Mesenchymal stem cell (in vitro differentiated cells and primary cell): ENCODE measurements around the gene IRF2BPL. TPM values are rescaled to one million over a fixed set of nuclear protein-coding genes. Genes with fewer than 3 reads are reported as not detected.
A peak's percentile ranks its signal among the peaks of the same experiment; 100 is the strongest.

Experiments
- DNase-seq: peaks from one replicate; pipeline ENCODE4 v3.0.0-alpha.2; 2013
- H2AFZ ChIP-seq: one replicate; pipeline ENCODE4 v1.6.1; 2013; ENCODE audit warnings: low read depth, mild to moderate bottlenecking, control low read depth, inconsistent platforms, low read length, moderate library complexity
- H2AK5ac ChIP-seq: 2 replicates; pipeline ENCODE4 v1.6.1; 2013; ENCODE audit warnings: low read length, moderate library complexity, mild to moderate bottlenecking, inconsistent platforms; ENCODE audit not compliant: severe bottlenecking
- H2BK120ac ChIP-seq: one replicate; pipeline ENCODE4 v1.6.1; 2013; ENCODE audit warnings: low read depth, mild to moderate bottlenecking, inconsistent platforms, low read length, moderate library complexity
- H2BK12ac ChIP-seq, 2 experiments: one replicate each; pipeline ENCODE4 v1.6.1; 2013; ENCODE audit warnings: inconsistent platforms in 2 of 2, low read length in 2 of 2, mild to moderate bottlenecking in 2 of 2, moderate library complexity in 2 of 2, control low read depth in 1 of 2
- H2BK15ac ChIP-seq: one replicate; pipeline ENCODE4 v1.6.1; 2013; ENCODE audit warnings: mild to moderate bottlenecking, low read depth, inconsistent platforms; ENCODE audit not compliant: poor library complexity, severe bottlenecking
- H2BK5ac ChIP-seq: 2 replicates; pipeline ENCODE4 v1.6.1; 2013; ENCODE audit warnings: low read depth, mild to moderate bottlenecking, low read length, control low read depth, inconsistent platforms; ENCODE audit not compliant: poor library complexity, severe bottlenecking
- H3K14ac ChIP-seq, 2 experiments: one replicate each; pipeline ENCODE4 v1.6.1; 2013; ENCODE audit warnings: inconsistent platforms in 2 of 2, low read length in 2 of 2, control low read depth in 1 of 2, mild to moderate bottlenecking in 1 of 2, moderate library complexity in 1 of 2
- H3K18ac ChIP-seq, 2 experiments: one replicate each; pipeline ENCODE4 v1.6.1; 2013; ENCODE audit warnings: inconsistent platforms in 2 of 2, low read length in 2 of 2, control low read depth in 1 of 2, low read depth in 1 of 2, mild to moderate bottlenecking in 1 of 2
- H3K23ac ChIP-seq, 2 experiments: one replicate each; pipeline ENCODE4 v1.6.1; 2013; ENCODE audit warnings: inconsistent platforms in 2 of 2, low read length in 2 of 2, mild to moderate bottlenecking in 2 of 2, moderate library complexity in 2 of 2, control low read depth in 1 of 2
- H3K27ac ChIP-seq: 2 replicates; pipeline ENCODE4 v1.5.1; 2013; ENCODE audit warnings: mild to moderate bottlenecking, moderate library complexity, low read length, control low read depth, inconsistent platforms; ENCODE audit not compliant: poor library complexity, severe bottlenecking
- H3K27me3 ChIP-seq, 2 experiments: 2 replicates each; pipeline versions ENCODE4 v1.6.1 to v1.7.0; 2013; ENCODE audit warnings: low read length in 2 of 2, mild to moderate bottlenecking in 2 of 2, moderate library complexity in 2 of 2, control low read depth in 1 of 2, inconsistent platforms in 1 of 2; ENCODE audit not compliant: control insufficient read depth in 1 of 2, insufficient read depth in 1 of 2
- H3K36me3 ChIP-seq, 2 experiments: 2 replicates each; pipeline versions ENCODE4 v1.6.1 to v1.7.0; 2013; ENCODE audit warnings: low read length in 2 of 2, control low read depth in 1 of 2, inconsistent platforms in 1 of 2, low read depth in 1 of 2, mild to moderate bottlenecking in 1 of 2; ENCODE audit not compliant: insufficient read depth in 2 of 2, control insufficient read depth in 1 of 2
- H3K4ac ChIP-seq, 2 experiments: one replicate each; pipeline ENCODE4 v1.6.1; 2013; ENCODE audit warnings: inconsistent platforms in 2 of 2, low read length in 2 of 2, mild to moderate bottlenecking in 2 of 2, moderate library complexity in 2 of 2, control low read depth in 1 of 2, low read depth in 1 of 2
- H3K4me1 ChIP-seq: 2 replicates; pipeline ENCODE4 v1.6.1; 2013; ENCODE audit warnings: low read depth, low read length, control low read depth; ENCODE audit not compliant: control insufficient read depth, insufficient read depth
- H3K4me2 ChIP-seq: 2 replicates; pipeline ENCODE4 v1.6.1; 2013; ENCODE audit warnings: low read length, mild to moderate bottlenecking, inconsistent platforms; ENCODE audit not compliant: poor library complexity, severe bottlenecking
- H3K4me3 ChIP-seq, 2 experiments: 2 replicates each; pipeline versions ENCODE4 v1.5.1 to v1.7.0; 2013; ENCODE audit warnings: low read length in 2 of 2, mild to moderate bottlenecking in 2 of 2, control low read depth in 1 of 2, low read depth in 1 of 2; ENCODE audit not compliant: insufficient read depth in 1 of 2
- H3K79me1 ChIP-seq: replicated peaks from 2 replicates; pipeline ENCODE4 v1.6.1; 2013; ENCODE audit warnings: mild to moderate bottlenecking, control low read depth, low read length, inconsistent platforms; ENCODE audit not compliant: poor library complexity, severe bottlenecking
- H3K9ac ChIP-seq: 2 replicates; pipeline ENCODE4 v1.7.0; 2013; ENCODE audit warnings: mild to moderate bottlenecking, low read length, moderate library complexity
- H3K9me3 ChIP-seq: 2 replicates; pipeline ENCODE4 v1.7.0; 2013; ENCODE audit warnings: mild to moderate bottlenecking, low read length; ENCODE audit not compliant: control insufficient read depth
- H4K8ac ChIP-seq: one replicate; pipeline ENCODE4 v1.6.1; 2013; ENCODE audit warnings: inconsistent platforms, mild to moderate bottlenecking, low read length, moderate library complexity
- H4K91ac ChIP-seq: one replicate; pipeline ENCODE4 v1.6.1; 2013; ENCODE audit warnings: mild to moderate bottlenecking, low read length, inconsistent platforms
- WGBS: methylation state at CpG from one replicate; pipeline ENCODE4 v1.1.7; 2013; ENCODE audit warnings: mixed read lengths; 5-methylcytosine and 5-hydroxymethylcytosine counted together
- polyA plus RNA-seq, 2 experiments: library from polyadenylated mRNA; stranded (reverse); fragments of 200-250 nt; gene quantifications; one replicate each; pipeline ENCODE4 v1.2.3, GENCODE V29; 2013

Gene IRF2BPL
- 49.1 TPM for polyA plus RNA-seq (2013, experiment 1 of 2)
- 48.1 TPM for polyA plus RNA-seq (2013, experiment 2 of 2)

DNA sequence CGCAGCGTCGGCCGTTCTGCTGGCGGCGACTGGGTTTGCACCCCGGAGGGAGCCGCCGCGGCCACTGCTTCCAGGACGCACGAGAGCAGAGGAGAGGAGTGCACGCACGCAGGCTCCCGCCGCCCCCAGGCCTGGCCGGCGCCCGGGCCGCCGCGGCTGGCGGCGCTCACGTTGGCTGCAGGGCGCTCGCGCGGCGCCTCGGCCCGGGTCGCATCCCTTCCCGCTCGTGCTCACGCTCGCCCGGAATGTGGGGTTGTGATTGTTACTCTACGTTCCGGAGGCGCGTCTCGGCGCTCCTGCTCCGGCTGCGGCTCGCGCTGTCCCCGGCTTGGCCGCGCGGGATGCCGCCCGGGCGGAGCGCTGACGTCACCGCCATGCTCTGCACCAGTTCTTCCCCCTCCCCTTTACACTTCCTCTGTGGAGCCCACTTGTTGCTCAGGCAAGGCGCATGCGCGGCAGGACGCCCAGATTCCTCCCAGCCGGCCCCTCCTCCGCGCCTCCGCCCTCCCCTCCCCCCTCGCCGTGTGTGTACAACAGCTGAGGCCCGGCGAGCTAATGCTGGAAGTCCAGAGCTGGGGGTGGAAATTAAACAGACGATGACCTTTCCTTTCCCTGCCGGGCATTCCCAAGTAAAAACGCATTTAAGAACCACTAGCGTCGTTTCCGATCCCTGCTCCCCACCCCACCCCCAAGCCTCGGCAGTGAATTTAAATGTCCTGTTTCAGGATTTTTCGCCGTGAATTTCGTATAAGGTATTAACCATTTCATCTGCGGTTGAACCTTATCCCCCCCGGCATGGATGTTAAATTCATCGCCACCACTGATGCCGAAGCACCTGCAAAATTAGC is at the start of gene IRF2BPL:
IRF2BPL (minus strand) TSS at position 325 of the 848 bp plus-strand sequence. CDS start 916 bp downstream, outside the sequence.
- H3K14ac ChIP-seq, result peak within 1 kb of the TSS; percentile 59 to 96
- H4K91ac ChIP-seq, result peak within 1 kb of the TSS; percentile 99
- H3K4me3 ChIP-seq, result peak within 1 kb of the TSS; percentile 81 to 86
- peaks cover 21% of the 10 kb centered on the region for H3K4me1 ChIP-seq
- peak within 1 kb of the TSS; percentile 99 for H3K18ac ChIP-seq
- peak within 1 kb of the TSS; percentile 91 to 98 for H3K23ac ChIP-seq
- H3K9me3 ChIP-seq, result no peaks in the 10 kb centered on the region
- H3K4me2 ChIP-seq, result peak within 1 kb of the TSS; percentile 83
- peak within 1 kb of the TSS; percentile 100 for H2BK120ac ChIP-seq
- H2BK5ac ChIP-seq, result peak within 1 kb of the TSS; percentile 93
- H2AFZ ChIP-seq, result peak within 1 kb of the TSS; percentile 16
- H2BK15ac ChIP-seq, result peak within 1 kb of the TSS; percentile 99
- H3K27me3 ChIP-seq, result no peaks in the 10 kb centered on the region
- peak within 1 kb of the TSS; percentile 99 for H3K9ac ChIP-seq
- H2AK5ac ChIP-seq, result peak within 1 kb of the TSS; percentile 99
- peak within 1 kb of the TSS; percentile 88 to 98 for H3K4ac ChIP-seq
- peak within 1 kb of the TSS; percentile 92 for H3K27ac ChIP-seq
- H2BK12ac ChIP-seq, result peak within 1 kb of the TSS; percentile 92
- WGBS, result under 1% methylated on average over 40 of the region's 84 CpGs
- peak; percentile 99 for DNase-seq
- H3K79me1 ChIP-seq, result peaks cover 5% of the 10 kb centered on the region
- H4K8ac ChIP-seq, result peak within 1 kb of the TSS; percentile 97
- peaks cover 24% of the 10 kb centered on the region in 2 experiments for H3K36me3 ChIP-seq

DNA sequence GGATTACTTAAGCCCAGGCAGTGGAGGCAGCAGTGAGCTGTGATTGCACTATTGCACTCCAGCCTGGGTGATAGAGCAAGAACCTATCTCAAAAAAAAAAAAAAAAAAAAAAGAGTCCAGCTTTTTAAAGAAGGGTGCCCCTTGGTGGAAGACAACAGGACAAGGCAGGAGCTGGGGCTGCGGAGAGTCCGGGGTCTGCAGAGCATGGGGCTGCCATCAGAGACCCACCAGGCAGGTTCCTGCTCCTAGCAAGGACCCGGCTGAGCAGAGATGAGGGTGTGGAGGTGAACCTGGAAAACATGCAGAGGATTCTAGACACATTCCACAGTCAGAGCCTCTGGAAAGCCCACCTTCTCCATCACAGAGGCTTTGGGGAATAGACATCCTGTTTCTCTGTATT is 48.5 kb upstream of the IRF2BPL start:
- Histone ChIP-seq H3K9ac (no peak overlapping the region), H2AK5ac (no peak overlapping the region), H3K23ac (no peak overlapping the region), H3K36me3 (no peaks in the 10 kb centered on the region), H3K4me1 (peaks cover 5% of the 10 kb centered on the region), H3K4ac (no peak overlapping the region), H3K9me3 (peaks cover 7% of the 10 kb centered on the region), H2AFZ (no peak overlapping the region), H3K4me2 (no peak overlapping the region), H3K79me1 (no peaks in the 10 kb centered on the region), H2BK120ac (no peak overlapping the region), H4K91ac (no peak overlapping the region), H3K18ac (no peak overlapping the region), H3K27me3 (peaks cover 0 to 2% of the 10 kb centered on the region in 2 experiments), H3K4me3 (no peak overlapping the region), H3K14ac (no peak overlapping the region), H2BK15ac (peak overlapping the region; percentile 62), H2BK5ac (no peak overlapping the region), H3K27ac (no peak overlapping the region), H2BK12ac (peak overlapping the region; percentile 64 to 83), H4K8ac (peak overlapping the region; percentile 53)
- no peak for DNase-seq
- 94% methylated on average over 3 of the region's 3 CpGs for WGBS

DNA sequence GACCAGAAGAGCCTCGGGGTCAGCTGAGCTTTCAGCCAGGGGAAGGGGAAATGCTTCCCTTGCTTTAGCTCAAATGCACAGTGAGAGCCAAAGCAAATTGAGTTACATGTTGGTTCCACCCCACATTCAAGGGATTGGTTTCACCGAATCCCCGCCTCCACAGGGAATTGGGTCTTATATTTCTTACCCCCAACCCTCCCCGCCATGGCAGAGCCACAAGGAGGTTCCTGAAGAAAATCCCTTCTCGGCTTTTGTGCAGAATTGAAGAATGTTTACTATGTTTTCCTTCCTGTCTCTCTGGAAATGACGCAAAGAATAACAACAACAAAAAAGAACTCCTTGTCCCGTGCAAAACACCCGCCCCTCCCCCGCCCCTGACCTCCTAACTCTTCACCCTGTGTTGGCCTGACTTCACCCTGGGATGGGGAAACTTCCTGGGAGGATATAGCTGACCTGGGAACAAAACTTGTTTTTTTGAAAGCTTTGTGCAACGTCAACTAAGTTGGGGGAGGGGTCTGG is 47.7 kb upstream of the IRF2BPL start:
- peak; percentile 89 for DNase-seq
- WGBS, result 17% methylated on average over 4 of the region's 10 CpGs
- no peak overlapping the region for H2BK15ac ChIP-seq
- H3K23ac ChIP-seq, result no peak overlapping the region
- no peak overlapping the region for H3K4me3 ChIP-seq
- H2BK5ac ChIP-seq, result no peak overlapping the region
- no peak overlapping the region for H3K4ac ChIP-seq
- H3K36me3 ChIP-seq, result no peaks in the 10 kb centered on the region
- no peak overlapping the region for H4K91ac ChIP-seq
- H3K9me3 ChIP-seq, result peaks cover 7% of the 10 kb centered on the region
- H3K4me2 ChIP-seq, result peak overlapping the region; percentile 45
- H3K27me3 ChIP-seq, result no peaks in the 10 kb centered on the region
- H2BK12ac ChIP-seq, result no peak overlapping the region
- no peak overlapping the region for H3K14ac ChIP-seq
- H3K18ac ChIP-seq, result peak overlapping the region in 1 of 2 experiments; percentile 65
- H2BK120ac ChIP-seq, result no peak overlapping the region
- H3K27ac ChIP-seq, result no peak overlapping the region
- H2AFZ ChIP-seq, result no peak overlapping the region
- no peaks in the 10 kb centered on the region for H3K79me1 ChIP-seq
- H4K8ac ChIP-seq, result peak overlapping the region; percentile 47
- peaks cover 7% of the 10 kb centered on the region for H3K4me1 ChIP-seq
- H2AK5ac ChIP-seq, result no peak overlapping the region
- no peak overlapping the region for H3K9ac ChIP-seq

DNA sequence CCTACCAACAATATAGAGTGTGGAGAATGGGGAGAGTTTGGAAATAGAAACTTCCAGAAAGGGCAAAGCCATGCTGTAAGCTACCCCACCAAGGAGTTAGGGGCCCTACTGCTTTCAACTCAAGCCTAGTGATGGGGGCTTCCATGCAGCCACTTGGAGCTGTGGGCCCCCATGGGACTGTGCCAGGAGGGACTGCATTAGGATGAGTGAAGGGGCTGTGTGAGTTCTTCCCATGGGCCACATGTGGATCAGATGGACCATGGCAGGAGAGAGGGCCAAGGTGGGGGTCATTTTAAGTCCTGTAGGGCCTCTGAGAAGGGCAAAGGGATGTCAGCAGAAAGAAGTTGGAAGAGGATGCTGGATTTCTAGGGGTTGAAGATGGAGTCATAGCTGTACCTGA is 46.5 kb upstream of the IRF2BPL start:
- Histone ChIP-seq H3K18ac (no peak overlapping the region), H3K9me3 (peaks cover 2% of the 10 kb centered on the region), H3K79me1 (no peaks in the 10 kb centered on the region), H4K91ac (no peak overlapping the region), H3K36me3 (no peaks in the 10 kb centered on the region), H2BK12ac (no peak overlapping the region), H2BK5ac (no peak overlapping the region), H2BK120ac (no peak overlapping the region), H2BK15ac (no peak overlapping the region), H3K27ac (no peak overlapping the region), H3K4me3 (no peak overlapping the region), H3K14ac (no peak overlapping the region), H3K9ac (no peak overlapping the region), H4K8ac (no peak overlapping the region), H3K4me1 (peaks cover 9% of the 10 kb centered on the region), H3K4ac (no peak overlapping the region), H2AK5ac (no peak overlapping the region), H3K27me3 (no peaks in the 10 kb centered on the region), H2AFZ (no peak overlapping the region), H3K23ac (no peak overlapping the region), H3K4me2 (no peak overlapping the region)
- DNase-seq, result no peak
